ENCODE data around the gene CDK5RAP2.
A peak's percentile ranks its signal among the peaks of the same experiment; 100 is the strongest.

Gene CDK5RAP2

GRCh38 chr9:120587328-120587727, 7.4 kb upstream of the CDK5RAP2 start:
- H3K27ac ChIP-seq = no peak overlapping the region
- TF ChIP-seq CTCF (conservative IDR thresholded peaks at IDR 0.05) = no peak

- H3K27ac ChIP-seq = no peak overlapping the region
- TF ChIP-seq CTCF (conservative IDR thresholded peaks at IDR 0.05) = no peak
Measured at GRCh38 chr9:120583958-120584369, 4.0 kb upstream of the CDK5RAP2 start.

GRCh38 chr9:120579139-120580050, 572 bp downstream of the CDK5RAP2 start:
- no peak for TF ChIP-seq CTCF (conservative IDR thresholded peaks at IDR 0.05)
- H3K27ac ChIP-seq = peak overlapping the region; percentile 83

GRCh38 chr9:120574473-120574872, 5.5 kb downstream of the CDK5RAP2 start:
- no peak for TF ChIP-seq CTCF (conservative IDR thresholded peaks at IDR 0.05)
- peak overlapping the region; percentile 89; the same call in 1 of the 2 replicates for H3K27ac ChIP-seq

GRCh38 chr9:120572472-120572871, 7.5 kb downstream of the CDK5RAP2 start:
- no peak for TF ChIP-seq CTCF (conservative IDR thresholded peaks at IDR 0.05)
- peak overlapping the region; percentile 89 for H3K27ac ChIP-seq

- H3K27ac ChIP-seq = peak overlapping the region; percentile 89
- no peak for TF ChIP-seq CTCF (conservative IDR thresholded peaks at IDR 0.05)
Measured at GRCh38 chr9:120571443-120572257, 8.3 kb downstream of the CDK5RAP2 start.

GRCh38 chr9:120570296-120570695, 9.7 kb downstream of the CDK5RAP2 start:
- H3K27ac ChIP-seq = peak overlapping the region; percentile 89
- no peak for TF ChIP-seq CTCF (conservative IDR thresholded peaks at IDR 0.05)
